Iris pigment epithelial cell (primary cell): ENCODE results near the gene SLC27A5.
"Not testable (repeated sequence)": the region's sequence is repeated elsewhere in the genome, so short reads cannot be mapped to it uniquely, and the experiment has no call there.

Source experiments
- DNase-seq: peaks from one replicate; pipeline ENCODE4 v3.0.0-alpha.2; 2011; ENCODE audit warnings: low read depth

The SLC27A5 gene

DNA sequence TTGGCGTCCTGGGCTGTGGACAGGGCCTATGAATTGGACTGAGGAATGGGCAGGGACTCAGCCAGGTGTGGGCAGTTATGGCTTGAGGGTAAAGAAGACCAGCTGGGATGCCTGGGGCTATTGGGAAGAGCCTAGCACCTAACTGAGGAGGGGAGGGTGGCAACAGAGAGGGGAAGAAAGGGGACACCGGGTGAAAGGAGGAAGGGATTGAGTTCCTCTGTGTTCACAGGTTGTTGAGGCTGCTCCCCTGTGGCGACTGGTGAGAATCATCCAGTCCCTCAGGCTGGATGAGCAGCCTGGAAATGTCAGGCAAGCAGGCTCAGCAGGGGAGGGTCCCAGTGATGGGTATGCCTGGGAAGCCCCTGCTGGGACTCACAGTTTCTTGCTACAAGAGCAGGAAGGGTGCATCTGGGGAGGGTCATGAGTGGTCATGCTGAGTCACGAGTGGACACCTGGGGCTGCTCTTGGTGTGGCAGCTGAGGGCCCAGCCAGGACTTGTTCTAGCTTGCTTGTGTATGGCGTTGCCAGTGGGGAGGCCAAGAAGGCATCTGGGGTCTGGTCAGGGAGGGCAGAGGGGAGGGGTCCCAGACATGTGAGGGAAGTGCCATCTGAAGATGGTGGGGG lies 43.5 kb downstream of the SLC27A5 start:
- no peak for DNase-seq

DNA sequence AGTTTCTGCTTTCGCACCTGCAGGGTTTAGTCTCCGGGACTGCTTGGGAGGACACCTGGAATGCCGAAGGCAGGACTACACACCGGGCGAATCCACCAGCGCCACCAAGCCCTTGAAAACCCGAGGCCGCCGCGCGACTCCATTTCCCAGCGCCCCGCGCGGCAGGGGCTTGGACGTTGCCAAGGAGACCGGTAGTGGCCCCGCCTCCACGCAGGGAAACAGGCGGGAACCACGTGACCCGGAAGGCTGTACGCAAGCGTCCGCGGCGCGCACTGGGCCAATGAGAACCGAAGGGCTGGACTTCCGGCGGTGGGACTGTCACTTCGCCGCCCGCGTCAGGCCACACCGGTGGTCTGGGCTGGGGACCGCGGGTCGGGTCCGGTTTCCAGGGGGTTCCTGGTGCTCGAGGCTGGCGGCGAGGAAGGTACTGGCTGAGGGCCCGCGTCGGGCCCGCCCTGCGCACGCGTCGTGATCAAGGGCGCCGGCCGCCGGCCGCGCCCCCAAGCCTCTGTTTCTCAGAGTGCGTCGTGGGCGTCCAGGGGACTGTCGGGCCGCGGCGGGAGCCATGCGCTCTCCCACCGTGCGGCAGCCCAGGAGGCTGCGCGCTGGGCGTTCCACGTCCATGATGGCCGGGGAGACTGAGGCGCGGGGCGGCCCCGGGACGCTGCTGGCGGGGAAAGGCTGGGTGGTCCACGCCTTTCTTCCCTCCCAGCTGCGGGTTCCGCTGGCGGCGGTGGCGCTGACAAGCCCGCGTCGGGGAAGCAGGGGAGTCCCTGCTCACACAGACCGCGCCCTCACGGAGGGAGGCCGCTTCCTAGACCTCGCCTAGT lies 44.8 kb downstream of the SLC27A5 start, which contains the start of gene ZNF324:
ZNF324 (plus strand) TSS at position 321 of the 830 bp plus-strand sequence. CDS start 2,106 bp downstream, outside the sequence.
- DNase-seq, result peak; percentile 96

- no peak for DNase-seq
Measured at GRCh38 chr19:58466089-58466759, 45.6 kb downstream of the SLC27A5 start.

- DNase-seq, result no peak
Measured at GRCh38 chr19:58460039-58460438, 51.8 kb downstream of the SLC27A5 start.

- no peak for DNase-seq
Measured at GRCh38 chr19:58456111-58456510, 55.7 kb downstream of the SLC27A5 start.

GRCh38 chr19:58455306-58455705 lies 56.5 kb downstream of the SLC27A5 start:
- no peak for DNase-seq

DNA sequence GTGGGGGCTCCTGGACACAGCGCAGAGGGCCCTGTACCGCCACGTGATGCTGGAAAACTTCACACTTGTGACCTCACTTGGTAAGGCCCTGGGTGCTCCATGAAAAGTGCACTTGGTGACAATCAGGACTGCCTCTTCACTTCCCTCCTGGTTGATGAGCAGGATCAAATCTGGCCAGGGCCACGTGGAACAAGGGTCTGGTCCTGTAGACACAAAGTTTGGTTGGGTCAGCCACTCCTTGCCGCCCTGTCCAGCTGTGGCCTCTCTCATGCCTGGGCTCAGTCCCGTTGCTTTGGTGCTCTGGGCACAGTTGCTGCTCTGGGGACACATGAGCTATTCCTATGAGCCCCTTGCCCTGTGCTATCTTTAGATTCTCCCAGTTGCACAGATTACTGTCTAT lies 58.0 kb downstream of the SLC27A5 start:
- DNase-seq, result no peak

DNA sequence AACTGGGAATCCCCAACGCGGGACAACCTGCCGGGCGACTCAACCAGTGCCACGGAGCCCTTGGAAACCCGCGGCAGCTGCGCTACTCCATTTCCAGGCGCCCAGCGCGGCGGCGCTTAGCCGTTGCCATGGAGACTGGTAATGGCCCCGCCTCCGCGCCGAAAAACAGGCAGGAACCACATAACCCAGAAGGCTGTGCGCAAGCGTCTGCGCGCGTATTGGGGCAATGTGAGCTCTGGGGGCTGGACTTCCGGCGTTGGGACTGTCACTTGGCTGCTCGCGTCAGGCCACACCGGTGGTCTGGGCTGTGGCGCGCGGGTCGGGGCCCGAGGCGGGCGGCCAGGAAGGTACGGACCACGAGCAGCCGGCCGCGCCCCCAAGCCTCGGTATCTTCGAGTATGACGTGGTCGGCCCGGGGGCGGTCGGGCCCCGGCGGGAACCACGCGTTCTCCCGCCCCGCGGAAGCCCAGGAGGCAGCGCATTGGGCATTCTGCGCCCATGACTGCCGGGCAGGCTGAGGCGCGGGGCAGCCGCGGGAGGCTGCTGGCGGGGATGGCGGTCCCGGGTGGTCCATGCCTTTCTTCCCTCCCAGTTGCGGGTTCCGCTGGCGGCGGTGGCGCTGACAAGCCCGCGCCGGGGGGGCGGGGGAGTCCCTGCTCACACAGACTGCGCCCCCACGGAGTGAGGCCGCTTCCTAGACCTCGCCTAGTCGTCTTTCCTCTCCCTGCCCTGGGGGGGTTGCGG lies 60.3 kb downstream of the SLC27A5 start, which contains the start of gene ZNF324B:
ZNF324B (plus strand) TSS at position 265 of the 744 bp plus-strand sequence. CDS start 2,080 bp downstream, outside the sequence.
- peak; percentile 95 for DNase-seq

DNA sequence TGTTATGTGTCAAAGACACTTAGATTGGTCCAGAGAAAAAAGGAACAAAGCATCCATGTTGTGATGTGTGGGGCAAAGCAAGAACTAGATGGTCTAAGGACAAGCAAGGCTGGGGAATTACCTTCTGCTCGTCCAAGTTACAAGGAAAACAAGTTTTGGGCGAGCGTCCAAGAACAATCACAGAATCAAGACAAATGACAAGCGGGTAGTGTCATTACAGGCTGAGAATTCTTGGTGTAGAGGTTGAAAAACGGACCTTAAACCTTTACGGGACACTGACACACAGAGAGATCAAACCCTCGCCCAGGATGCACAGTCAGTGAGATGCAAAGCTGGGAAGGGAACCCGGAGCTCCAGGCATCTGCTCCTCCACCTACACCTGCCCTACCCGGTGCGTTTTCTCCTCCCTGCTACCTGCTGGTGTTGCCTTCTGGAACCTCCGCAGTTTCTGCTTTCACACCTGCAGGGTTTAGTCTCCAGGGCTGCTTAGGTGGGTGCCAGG lies 60.9 kb downstream of the SLC27A5 start:
- no peak for DNase-seq

GRCh38 chr19:58449980-58450379 lies 61.8 kb downstream of the SLC27A5 start:
- DNase-seq, result not testable (repeated sequence)

GRCh38 chr19:58448860-58449259 lies 62.9 kb downstream of the SLC27A5 start:
- not testable (repeated sequence) for DNase-seq
